ENCODE results near the gene KRT37.
"Not testable (repeated sequence)": the region's sequence is repeated elsewhere in the genome, so short reads cannot be mapped to it uniquely, and the experiment has no call there.

Gene KRT37

GRCh38 chr17:41434415-41434814 is 10.0 kb upstream of the KRT37 start:
- DNase-seq (ENCODE audit: low read depth, low spot score): no peak

GRCh38 chr17:41434005-41434404 is 9.6 kb upstream of the KRT37 start:
- no peak for DNase-seq (ENCODE audit: low read depth, low spot score)

GRCh38 chr17:41433586-41433985 is 9.2 kb upstream of the KRT37 start:
- no peak for DNase-seq (ENCODE audit: low read depth, low spot score)

GRCh38 chr17:41430376-41430775 is 6.0 kb upstream of the KRT37 start:
- not testable (repeated sequence) for DNase-seq (ENCODE audit: low read depth, low spot score)

GRCh38 chr17:41429667-41430066 is 5.3 kb upstream of the KRT37 start:
- no peak for DNase-seq (ENCODE audit: low read depth, low spot score)

GRCh38 chr17:41428591-41429291 is 4.4 kb upstream of the KRT37 start:
- DNase-seq (ENCODE audit: low read depth, low spot score): peak; percentile 68

GRCh38 chr17:41422586-41422985 is 1.8 kb downstream of the KRT37 start:
- not testable (repeated sequence) for DNase-seq (ENCODE audit: low read depth, low spot score)

- no peak for DNase-seq (ENCODE audit: low read depth, low spot score)
These were observed 2.8 kb downstream of the KRT37 start for GRCh38 chr17:41421617-41422016.

- DNase-seq (ENCODE audit: low read depth, low spot score): no peak
These were observed 3.3 kb downstream of the KRT37 start for GRCh38 chr17:41421116-41421515.

GRCh38 chr17:41420134-41420533 is 4.3 kb downstream of the KRT37 start:
- DNase-seq (ENCODE audit: low read depth, low spot score): peak; percentile 50

GRCh38 chr17:41419716-41420115 is 4.7 kb downstream of the KRT37 start:
- DNase-seq (ENCODE audit: low read depth, low spot score): no peak

GRCh38 chr17:41418116-41418860 is 6.1 kb downstream of the KRT37 start:
- DNase-seq (ENCODE audit: low read depth, low spot score): no peak

GRCh38 chr17:41417576-41418015 is 6.8 kb downstream of the KRT37 start:
- no peak for DNase-seq (ENCODE audit: low read depth, low spot score)

- no peak for DNase-seq (ENCODE audit: low read depth, low spot score)
These were observed 7.3 kb downstream of the KRT37 start for GRCh38 chr17:41417127-41417526.

GRCh38 chr17:41416479-41416878 is 7.9 kb downstream of the KRT37 start:
- DNase-seq (ENCODE audit: low read depth, low spot score): no peak

GRCh38 chr17:41415833-41416335 is 8.5 kb downstream of the KRT37 start:
- peak; percentile 57 for DNase-seq (ENCODE audit: low read depth, low spot score)

GRCh38 chr17:41415411-41415810 is 9.0 kb downstream of the KRT37 start:
- DNase-seq (ENCODE audit: low read depth, low spot score): no peak

- peak; percentile 51 for DNase-seq (ENCODE audit: low read depth, low spot score)
These were observed 10.4 kb downstream of the KRT37 start for GRCh38 chr17:41413982-41414381.

GRCh38 chr17:41413353-41413957 is 10.9 kb downstream of the KRT37 start:
- DNase-seq (ENCODE audit: low read depth, low spot score): peak; percentile 90

- no peak for DNase-seq (ENCODE audit: low read depth, low spot score)
These were observed 13.1 kb downstream of the KRT37 start for GRCh38 chr17:41411072-41411840.

GRCh38 chr17:41407226-41407625 is 17.2 kb downstream of the KRT37 start:
- DNase-seq (ENCODE audit: low read depth, low spot score): no peak

- DNase-seq (ENCODE audit: low read depth, low spot score): peak; percentile 32
These were observed 18.2 kb downstream of the KRT37 start for GRCh38 chr17:41406205-41406604.
